ENCODE results near the gene SDR9C7. TPM values are rescaled to one million over a fixed set of nuclear protein-coding genes. Genes with fewer than 3 reads are reported as not detected.
"Not testable (repeated sequence)": the region's sequence is repeated elsewhere in the genome, so short reads cannot be mapped to it uniquely, and the experiment has no call there.

The SDR9C7 gene
- total RNA-seq, 1 experiment from 2014 or later, result not detected

- not testable (repeated sequence) for H3K4me3 ChIP-seq; H3K36me3 ChIP-seq; H3K9me3 ChIP-seq (replicated peaks); DNase-seq (ENCODE audit: low read depth in 1 of 2, low spot score in 2 of 2); H3K27ac ChIP-seq; H3K4me1 ChIP-seq (replicated peaks); H3K27me3 ChIP-seq (replicated peaks)
Measured at GRCh38 chr12:56962247-56962646, 28.0 kb upstream of the SDR9C7 start.

DNA sequence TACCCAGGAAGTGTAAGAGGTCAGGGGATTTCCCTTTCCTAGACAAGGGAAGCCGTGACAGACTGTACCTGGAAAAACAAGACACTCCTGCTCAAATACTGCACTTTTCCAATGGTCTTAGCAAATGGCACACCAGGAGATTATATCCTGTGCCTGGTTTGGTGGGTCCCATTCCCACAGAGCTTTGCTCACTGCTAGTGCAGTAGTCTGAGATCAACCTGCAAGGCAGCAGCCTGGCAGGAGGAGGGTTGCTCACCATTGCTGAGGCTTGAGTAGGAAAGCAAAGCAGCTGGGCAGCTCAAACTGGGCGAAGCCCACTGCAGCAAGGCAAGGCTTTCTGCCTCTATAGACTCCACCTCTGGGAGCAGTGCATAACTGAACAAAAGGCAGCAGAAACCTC is 24.2 kb upstream of the SDR9C7 start:
- H3K4me1 ChIP-seq (replicated peaks), result no peaks in the 10 kb centered on the region
- H3K4me3 ChIP-seq, result no peak overlapping the region
- H3K27ac ChIP-seq, result no peak overlapping the region
- DNase-seq (ENCODE audit: low read depth in 1 of 2, low spot score in 2 of 2), result no peak
- H3K27me3 ChIP-seq (replicated peaks), result peaks cover 8% of the 10 kb centered on the region
- no peaks in the 10 kb centered on the region for H3K36me3 ChIP-seq
- H3K9me3 ChIP-seq (replicated peaks), result no peaks in the 10 kb centered on the region; the same call in 1 of the 2 replicates

DNA sequence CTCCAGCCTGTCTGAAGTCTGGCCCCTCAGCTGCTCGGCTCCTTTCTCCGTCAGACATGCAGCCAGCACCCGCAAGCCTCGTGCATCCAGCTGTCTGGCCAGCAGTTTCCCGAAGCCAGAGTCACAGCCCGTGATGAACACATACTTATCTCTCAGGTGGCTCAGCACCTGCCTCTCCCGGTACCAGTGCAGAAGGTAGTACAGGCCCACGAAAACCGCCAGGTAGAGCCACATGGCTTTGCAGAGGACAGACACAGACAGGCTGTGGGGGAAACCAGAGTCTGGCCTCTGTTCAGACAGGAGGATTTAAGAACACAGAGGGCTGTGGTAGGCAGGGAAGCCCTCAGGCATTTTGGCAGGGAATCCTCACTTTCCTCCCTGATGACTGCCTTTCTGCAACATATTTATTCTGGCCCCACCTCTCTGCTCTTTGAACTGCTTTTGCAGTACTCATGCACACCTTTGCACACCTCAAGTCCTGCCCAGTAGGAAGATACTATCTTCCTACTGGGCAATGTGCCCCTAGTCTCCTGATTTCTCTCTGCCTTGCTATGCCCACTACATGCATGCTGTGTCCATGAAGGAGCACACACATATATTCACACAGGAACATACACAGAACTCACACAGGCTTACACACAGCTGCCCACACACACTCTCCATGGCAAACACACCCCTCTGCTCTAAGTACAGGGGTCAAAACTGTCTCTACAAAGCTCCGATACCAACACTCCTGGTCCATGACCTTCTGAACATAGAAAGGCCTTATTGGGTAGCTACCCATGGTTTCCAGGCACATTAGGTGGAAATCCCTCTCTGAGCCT is 23.2 kb upstream of the SDR9C7 start, which contains the start of gene RDH16:
TSS of gene RDH16 (minus strand) at position 380 of the 824 bp plus-strand sequence. CDS start at position 234, 146 bp downstream.
- Histone ChIP-seq H3K4me3 (no peak within 1 kb of the TSS), H3K27ac (no peak within 1 kb of the TSS), H3K9me3 (replicated peaks) (no peaks in the 10 kb centered on the region; the same call in 1 of the 2 replicates), H3K27me3 (replicated peaks) (peaks cover 8% of the 10 kb centered on the region), H3K4me1 (replicated peaks) (no peaks in the 10 kb centered on the region), H3K36me3 (no peaks in the 10 kb centered on the region)
- DNase-seq (ENCODE audit: low read depth in 1 of 2, low spot score in 2 of 2), result no peak

DNA sequence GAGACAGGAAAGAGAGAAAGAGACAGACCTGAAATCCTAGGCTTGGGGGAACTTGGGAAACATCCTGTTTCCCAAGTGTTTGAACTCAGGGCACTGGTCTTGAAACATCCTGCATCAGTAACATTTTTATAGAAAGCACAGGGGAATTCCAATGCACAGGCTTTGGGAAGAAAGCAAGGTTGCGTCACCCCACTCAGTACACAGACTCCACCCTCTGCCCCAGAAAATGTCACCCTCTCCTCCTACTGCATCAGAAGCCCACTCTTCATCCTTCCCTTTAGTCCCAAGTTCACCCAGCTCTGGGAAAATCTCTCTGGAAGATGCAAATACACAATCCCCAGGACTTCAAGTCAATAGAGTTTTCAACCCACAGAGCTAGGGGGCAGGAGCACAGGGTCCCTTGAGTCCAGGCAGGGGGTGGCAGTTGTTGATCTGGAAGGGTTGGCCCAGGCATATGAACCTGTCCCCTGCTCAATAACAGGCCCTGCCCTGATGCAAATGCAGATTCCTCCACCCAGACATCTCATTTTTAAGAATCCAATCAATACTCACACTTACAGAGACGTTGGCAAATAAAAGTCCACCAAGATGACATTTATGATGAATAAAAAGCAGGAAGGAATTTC is 21.5 kb upstream of the SDR9C7 start:
- Histone ChIP-seq H3K27ac (no peak overlapping the region), H3K27me3 (replicated peaks) (peaks cover 8% of the 10 kb centered on the region), H3K4me3 (no peak overlapping the region), H3K36me3 (no peaks in the 10 kb centered on the region), H3K4me1 (replicated peaks) (no peaks in the 10 kb centered on the region), H3K9me3 (replicated peaks) (no peaks in the 10 kb centered on the region; the same call in 1 of the 2 replicates)
- DNase-seq (ENCODE audit: low read depth in 1 of 2, low spot score in 2 of 2), result no peak

GRCh38 chr12:56954958-56955355 is 20.7 kb upstream of the SDR9C7 start:
- Histone ChIP-seq H3K4me3 (no peak overlapping the region), H3K9me3 (replicated peaks) (no peaks in the 10 kb centered on the region; the same call in 1 of the 2 replicates), H3K27ac (no peak overlapping the region), H3K36me3 (no peaks in the 10 kb centered on the region), H3K27me3 (replicated peaks) (peaks cover 8% of the 10 kb centered on the region), H3K4me1 (replicated peaks) (no peaks in the 10 kb centered on the region)
- no peak for DNase-seq (ENCODE audit: low read depth in 1 of 2, low spot score in 2 of 2)

- no peak for DNase-seq (ENCODE audit: low read depth in 1 of 2, low spot score in 2 of 2)
- Histone ChIP-seq H3K4me1 (replicated peaks) (no peaks in the 10 kb centered on the region), H3K4me3 (no peak overlapping the region), H3K27ac (no peak overlapping the region), H3K27me3 (replicated peaks) (peaks cover 8% of the 10 kb centered on the region), H3K9me3 (replicated peaks) (no peaks in the 10 kb centered on the region; the same call in 1 of the 2 replicates), H3K36me3 (no peaks in the 10 kb centered on the region)
Measured at GRCh38 chr12:56954057-56954957, 20.1 kb upstream of the SDR9C7 start.

DNA sequence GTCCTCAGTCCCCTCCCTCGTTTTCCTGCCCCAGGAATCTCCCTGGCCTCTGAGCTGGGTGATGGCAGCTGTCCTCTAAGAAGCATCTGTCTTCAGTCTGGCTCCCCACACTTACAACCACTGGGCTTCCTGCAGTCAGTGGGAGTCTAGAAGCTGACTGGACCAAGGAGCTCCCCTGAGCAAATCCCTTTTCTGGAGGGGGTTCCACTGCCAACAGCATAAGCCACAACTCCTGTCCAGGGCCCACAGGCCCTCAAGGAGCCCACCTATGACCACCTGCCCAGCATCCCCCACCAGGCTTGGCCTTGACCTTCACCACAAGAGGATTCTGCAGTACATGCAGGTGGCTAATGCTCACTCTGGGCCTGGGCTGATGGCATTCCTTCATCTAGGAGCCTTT is 19.1 kb upstream of the SDR9C7 start:
- Histone ChIP-seq H3K27ac (no peak overlapping the region), H3K36me3 (no peaks in the 10 kb centered on the region), H3K4me1 (replicated peaks) (no peaks in the 10 kb centered on the region), H3K4me3 (no peak overlapping the region), H3K9me3 (replicated peaks) (no peaks in the 10 kb centered on the region; the same call in 1 of the 2 replicates), H3K27me3 (replicated peaks) (peaks cover 8% of the 10 kb centered on the region)
- DNase-seq (ENCODE audit: low read depth in 1 of 2, low spot score in 2 of 2), result no peak

DNA sequence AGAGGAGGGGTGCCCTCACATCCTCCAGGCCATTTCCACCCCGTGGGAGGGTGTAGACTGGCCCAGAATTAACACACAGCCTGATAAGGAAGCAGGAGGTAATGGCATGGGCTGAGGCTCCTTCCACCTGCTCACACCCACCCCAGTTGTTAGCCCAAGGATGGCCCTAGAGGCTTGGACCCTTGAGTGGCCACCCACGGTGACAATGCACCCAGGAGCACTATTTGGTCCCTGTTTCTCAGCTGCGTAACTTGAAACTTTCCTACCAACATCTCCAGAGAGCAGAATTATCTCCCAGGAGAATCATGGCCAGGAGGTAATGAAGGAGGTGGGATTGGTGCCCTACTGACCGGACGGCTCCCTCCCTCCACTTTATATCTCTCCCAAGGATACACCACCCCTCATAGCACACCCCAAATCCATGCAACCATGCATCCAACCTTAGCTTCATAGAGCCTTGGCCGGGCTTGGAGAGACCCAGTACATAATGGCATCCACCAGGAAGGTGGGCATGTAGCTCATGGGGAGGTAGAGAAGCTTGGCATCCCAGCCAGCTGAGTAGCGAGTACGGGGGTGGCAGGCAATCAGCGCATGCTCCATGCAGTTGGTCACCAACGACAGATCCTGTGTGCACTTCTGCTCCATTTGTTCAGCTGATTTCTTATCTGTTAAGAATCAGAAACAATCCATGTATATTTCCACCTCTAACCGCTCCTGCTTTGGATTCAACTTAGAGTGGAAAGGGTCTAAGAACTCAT is 17.6 kb upstream of the SDR9C7 start:
- Histone ChIP-seq H3K9me3 (replicated peaks) (no peaks in the 10 kb centered on the region), H3K4me3 (no peak overlapping the region), H3K27ac (no peak overlapping the region), H3K4me1 (replicated peaks) (no peaks in the 10 kb centered on the region), H3K36me3 (no peaks in the 10 kb centered on the region), H3K27me3 (replicated peaks) (peaks cover 5% of the 10 kb centered on the region)
- no peak for DNase-seq (ENCODE audit: low read depth in 1 of 2, low spot score in 2 of 2)

DNA sequence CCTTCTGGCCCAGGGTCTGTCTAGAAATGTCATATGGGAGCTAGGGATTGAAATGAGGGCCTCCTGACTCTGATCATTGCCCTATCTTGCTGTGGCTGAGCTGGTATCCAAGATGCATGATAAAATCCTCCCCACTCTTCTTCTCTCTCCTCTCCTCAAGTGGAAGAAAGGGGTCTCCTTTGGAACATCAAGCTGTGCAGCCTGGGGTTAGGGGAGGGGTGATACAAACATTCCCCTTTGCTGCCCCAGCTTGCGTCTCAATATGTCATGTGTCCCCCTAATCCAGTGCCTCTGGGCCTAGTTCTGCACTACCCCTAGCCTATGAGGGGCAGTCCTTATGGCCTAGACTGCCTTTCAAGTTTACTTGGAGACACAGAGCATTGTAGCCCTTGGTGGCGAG is 14.7 kb upstream of the SDR9C7 start:
- H3K27ac ChIP-seq, result no peak overlapping the region
- no peak overlapping the region for H3K4me3 ChIP-seq
- DNase-seq (ENCODE audit: low read depth in 1 of 2, low spot score in 2 of 2), result no peak
- H3K4me1 ChIP-seq (replicated peaks), result no peaks in the 10 kb centered on the region
- H3K9me3 ChIP-seq (replicated peaks), result no peaks in the 10 kb centered on the region
- no peaks in the 10 kb centered on the region for H3K36me3 ChIP-seq
- 0 out of 2 replicates have a peak, but pooled peaks cover 8% of the 10 kb centered on the region for H3K27me3 ChIP-seq (replicated peaks)

GRCh38 chr12:56948457-56948777 is 14.2 kb upstream of the SDR9C7 start:
- Histone ChIP-seq H3K4me3 (no peak overlapping the region), H3K27me3 (replicated peaks) (0 out of 2 replicates have a peak, but pooled peaks cover 8% of the 10 kb centered on the region), H3K4me1 (replicated peaks) (no peaks in the 10 kb centered on the region), H3K36me3 (no peaks in the 10 kb centered on the region), H3K27ac (no peak overlapping the region), H3K9me3 (replicated peaks) (no peaks in the 10 kb centered on the region)
- no peak for DNase-seq (ENCODE audit: low read depth in 1 of 2, low spot score in 2 of 2)

GRCh38 chr12:56947633-56948456 is 13.6 kb upstream of the SDR9C7 start:
- peak in 1 of 2 experiments; percentile 11 for DNase-seq (ENCODE audit: low read depth in 1 of 2, low spot score in 2 of 2)
- H3K4me3 ChIP-seq, result no peak overlapping the region
- H3K36me3 ChIP-seq, result no peaks in the 10 kb centered on the region
- no peak overlapping the region for H3K27ac ChIP-seq
- no peaks in the 10 kb centered on the region for H3K9me3 ChIP-seq (replicated peaks)
- no peaks in the 10 kb centered on the region for H3K4me1 ChIP-seq (replicated peaks)
- 0 out of 2 replicates have a peak, but pooled peaks cover 8% of the 10 kb centered on the region for H3K27me3 ChIP-seq (replicated peaks)

DNA sequence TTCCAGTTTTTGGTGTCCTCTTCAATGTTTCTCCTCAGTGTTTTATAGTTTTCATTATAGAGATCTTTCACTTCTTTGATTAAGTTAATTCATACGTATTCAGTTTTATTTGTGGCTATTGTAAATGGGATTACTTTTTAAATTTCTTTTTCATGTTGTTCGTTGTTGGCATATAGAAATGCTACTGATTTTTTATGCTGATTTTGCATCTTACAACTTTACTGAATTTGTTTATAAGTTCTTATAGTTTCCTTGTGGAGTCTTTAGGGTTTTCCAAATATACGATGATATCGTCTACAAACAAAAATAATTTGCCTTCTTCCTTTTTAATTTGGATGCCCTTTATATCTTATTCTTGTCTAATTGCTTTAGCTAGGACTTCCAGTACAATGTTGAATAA is 9.7 kb upstream of the SDR9C7 start:
- H3K4me1 ChIP-seq (replicated peaks), result no peaks in the 10 kb centered on the region; the same call in 1 of the 2 replicates
- no peaks in the 10 kb centered on the region for H3K9me3 ChIP-seq (replicated peaks)
- DNase-seq (ENCODE audit: low read depth in 1 of 2, low spot score in 2 of 2), result no peak
- no peaks in the 10 kb centered on the region for H3K36me3 ChIP-seq
- H3K4me3 ChIP-seq, result no peak overlapping the region
- H3K27me3 ChIP-seq (replicated peaks), result 0 out of 2 replicates have a peak, but pooled peaks cover 8% of the 10 kb centered on the region
- no peak overlapping the region for H3K27ac ChIP-seq
